Measurements from ENCODE around the gene CARS2. TPM values are rescaled to one million over a fixed set of nuclear protein-coding genes. Genes with fewer than 3 reads are reported as not detected.

The CARS2 gene
- total and polyA plus RNA-seq, 2 of the 8 experiments (the other 6 are each of a cell fraction or from before 2014, with no cell fraction given) = 47.7 to 55.9 TPM

GRCh38 chr13:110662777-110663443 is 43.0 kb downstream of the CARS2 start (continued):
- TF ChIP-seq CHD7 (IDR thresholded peaks at IDR 0.05; ENCODE audit: insufficient replicate concordance, low read length) = no peak

Data from H1 (cell line).